ENCODE data around the gene ALG11. TPM values are rescaled to one million over a fixed set of nuclear protein-coding genes. Genes with fewer than 3 reads are reported as not detected.

ALG11 gene, protein sequence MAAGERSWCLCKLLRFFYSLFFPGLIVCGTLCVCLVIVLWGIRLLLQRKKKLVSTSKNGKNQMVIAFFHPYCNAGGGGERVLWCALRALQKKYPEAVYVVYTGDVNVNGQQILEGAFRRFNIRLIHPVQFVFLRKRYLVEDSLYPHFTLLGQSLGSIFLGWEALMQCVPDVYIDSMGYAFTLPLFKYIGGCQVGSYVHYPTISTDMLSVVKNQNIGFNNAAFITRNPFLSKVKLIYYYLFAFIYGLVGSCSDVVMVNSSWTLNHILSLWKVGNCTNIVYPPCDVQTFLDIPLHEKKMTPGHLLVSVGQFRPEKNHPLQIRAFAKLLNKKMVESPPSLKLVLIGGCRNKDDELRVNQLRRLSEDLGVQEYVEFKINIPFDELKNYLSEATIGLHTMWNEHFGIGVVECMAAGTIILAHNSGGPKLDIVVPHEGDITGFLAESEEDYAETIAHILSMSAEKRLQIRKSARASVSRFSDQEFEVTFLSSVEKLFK
- total RNA-seq (10 to 100 TPM; 11.8 to 22.1 (median 17.6) TPM), polyA plus RNA-seq (1 to 10 TPM; 2.5 to 3.1 TPM)

DNA sequence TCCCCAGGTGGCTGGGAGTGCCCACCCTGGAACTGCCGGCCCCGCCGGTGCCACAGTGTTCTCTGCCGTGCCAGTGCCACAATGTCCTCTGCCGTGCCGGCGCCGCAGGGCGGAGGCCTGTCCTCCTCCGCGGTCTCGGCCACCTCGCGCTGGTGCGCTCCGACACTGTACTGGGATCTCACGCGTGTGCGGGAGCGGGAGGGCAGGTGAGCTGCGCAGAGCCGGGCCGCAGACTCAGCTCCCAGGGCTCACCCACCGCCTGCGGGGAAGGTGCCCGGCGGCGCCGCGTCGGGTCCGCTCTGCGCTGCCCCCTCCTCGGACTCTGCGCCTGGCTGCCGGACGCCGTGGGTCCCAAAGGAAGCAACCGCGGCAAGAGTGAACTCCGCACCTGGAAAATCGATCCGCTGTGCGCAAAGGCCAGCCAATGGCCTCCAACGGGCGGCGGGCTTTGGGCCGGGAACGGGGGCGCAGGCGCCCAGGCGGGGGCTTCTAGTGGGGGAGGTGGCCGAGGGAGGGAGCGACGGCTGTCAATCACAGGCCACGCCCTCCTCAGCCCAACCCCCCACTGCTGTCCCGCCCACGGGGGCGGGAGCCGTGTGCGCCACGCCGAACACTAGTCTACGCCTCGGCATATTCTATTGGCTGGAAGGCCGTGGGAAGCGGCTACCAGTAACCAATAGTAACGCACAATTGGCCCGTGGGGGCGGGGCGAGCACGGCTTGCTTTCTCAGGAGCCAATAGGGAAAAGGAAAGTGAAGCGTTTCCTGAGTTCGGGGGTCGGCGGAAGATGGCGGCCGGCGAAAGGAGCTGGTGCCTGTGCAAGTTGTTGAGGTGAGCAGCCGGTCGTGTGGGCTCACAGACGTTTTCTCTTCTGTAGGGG, at the start of gene ALG11:
Gene ALG11 (plus strand): TSS at position 767 of the 880 bp plus-strand sequence. CDS start 21 bp downstream, at position 788.
- TF ChIP-seq, protein P1, sequence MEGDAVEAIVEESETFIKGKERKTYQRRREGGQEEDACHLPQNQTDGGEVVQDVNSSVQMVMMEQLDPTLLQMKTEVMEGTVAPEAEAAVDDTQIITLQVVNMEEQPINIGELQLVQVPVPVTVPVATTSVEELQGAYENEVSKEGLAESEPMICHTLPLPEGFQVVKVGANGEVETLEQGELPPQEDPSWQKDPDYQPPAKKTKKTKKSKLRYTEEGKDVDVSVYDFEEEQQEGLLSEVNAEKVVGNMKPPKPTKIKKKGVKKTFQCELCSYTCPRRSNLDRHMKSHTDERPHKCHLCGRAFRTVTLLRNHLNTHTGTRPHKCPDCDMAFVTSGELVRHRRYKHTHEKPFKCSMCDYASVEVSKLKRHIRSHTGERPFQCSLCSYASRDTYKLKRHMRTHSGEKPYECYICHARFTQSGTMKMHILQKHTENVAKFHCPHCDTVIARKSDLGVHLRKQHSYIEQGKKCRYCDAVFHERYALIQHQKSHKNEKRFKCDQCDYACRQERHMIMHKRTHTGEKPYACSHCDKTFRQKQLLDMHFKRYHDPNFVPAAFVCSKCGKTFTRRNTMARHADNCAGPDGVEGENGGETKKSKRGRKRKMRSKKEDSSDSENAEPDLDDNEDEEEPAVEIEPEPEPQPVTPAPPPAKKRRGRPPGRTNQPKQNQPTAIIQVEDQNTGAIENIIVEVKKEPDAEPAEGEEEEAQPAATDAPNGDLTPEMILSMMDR (IDR thresholded peaks at IDR 0.05) = no peak
- 0% methylated on average over 71 to 82 of the region's 82 CpGs for WGBS, 2 donors
- peak; percentile 99 to 100 (median 99) for DNase-seq
- no peaks in the 10 kb centered on the region for H3K27me3 ChIP-seq
- peaks cover 7 to 8% (median 8%) of the 10 kb centered on the region in 3 donors for H3K4me1 ChIP-seq
- no peaks in the 10 kb centered on the region for H3K9me3 ChIP-seq
- peak within 1 kb of the TSS; percentile 63 to 98 (median 82) for H3K4me3 ChIP-seq
- H3K27ac ChIP-seq = peak within 1 kb of the TSS; percentile 28 to 67 (median 62)
- intact Hi-C loops (cut with DNase I) = no loop called here
- peak; percentile 29 for FAIRE-seq
- H3K36me3 ChIP-seq = no peaks in the 10 kb centered on the region
- peak; percentile 98 to 100 (median 99) for ATAC-seq

DNA sequence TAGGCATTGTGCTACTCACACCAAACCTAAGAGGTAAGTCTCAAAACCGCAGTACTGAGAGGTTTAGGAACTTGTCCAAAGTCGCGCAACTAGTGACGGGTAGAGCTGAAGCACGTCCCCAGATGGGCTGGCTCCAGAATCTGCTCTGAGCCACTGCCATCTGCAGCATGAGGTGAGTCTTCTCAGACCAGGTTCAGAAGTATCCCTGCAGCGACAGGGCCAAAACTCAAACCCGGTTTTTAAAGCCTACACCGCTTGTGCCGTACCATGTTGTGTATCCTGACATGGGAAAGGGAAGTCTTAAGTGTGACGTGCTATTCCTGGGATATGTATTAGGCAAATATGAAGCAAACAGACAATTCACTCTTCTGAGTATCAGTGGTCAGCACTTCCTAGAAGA, 46.0 kb upstream of the ALG11 start:
- WGBS, 2 donors = 89 to 91% methylated on average over 10 of the region's 10 CpGs
- FAIRE-seq = no peak

DNA sequence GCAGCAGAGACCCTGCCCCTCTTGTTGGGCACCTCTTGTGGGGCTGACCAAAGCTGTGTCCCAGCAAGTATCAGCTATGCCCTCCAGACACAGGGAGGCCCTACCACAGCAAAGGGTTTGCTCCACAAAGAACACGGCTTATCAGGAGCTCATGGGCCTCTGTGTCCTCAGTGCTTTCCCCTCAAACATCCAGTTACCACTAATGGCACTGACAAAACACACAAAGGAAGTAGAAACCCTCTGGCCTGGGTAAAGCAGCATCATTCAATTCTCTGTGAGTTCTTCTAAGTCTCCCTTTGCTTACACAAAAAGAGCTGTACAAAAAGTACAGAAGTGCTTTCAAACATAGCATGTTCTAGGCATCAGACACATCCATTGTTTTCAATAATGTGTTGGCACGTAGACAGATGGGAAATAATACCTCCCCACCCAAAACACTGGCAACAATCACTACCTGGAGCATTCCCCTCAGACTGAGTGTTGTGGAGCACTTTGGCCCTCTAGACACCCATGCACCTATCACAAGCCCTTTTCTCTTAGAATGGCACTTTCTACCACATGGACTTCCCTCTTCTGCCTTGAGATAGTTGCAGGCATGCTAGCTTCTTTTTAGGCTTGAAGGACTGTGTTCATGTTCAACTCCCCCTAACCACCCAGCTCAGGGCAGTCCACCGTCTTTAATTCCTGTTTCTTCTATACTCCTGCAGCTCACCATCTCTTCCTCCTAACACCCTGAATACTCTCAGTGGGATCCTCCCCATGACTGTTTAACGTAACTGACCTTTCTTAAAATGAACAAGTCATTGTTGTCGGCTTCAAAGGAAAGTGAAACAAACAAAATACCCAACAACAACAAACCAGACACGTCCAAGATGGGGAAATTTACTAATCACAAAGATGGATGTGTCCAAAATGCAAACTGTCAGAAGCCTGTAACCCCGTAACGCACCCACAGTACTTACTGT, 44.4 kb upstream of the ALG11 start:
- Histone ChIP-seq H3K36me3 (no peaks in the 10 kb centered on the region), H3K4me1 (peaks cover 0 to 7% (median 7%) of the 10 kb centered on the region in 3 donors), H3K9me3 (no peaks in the 10 kb centered on the region), H3K27ac (no peak overlapping the region), H3K27me3 (no peaks in the 10 kb centered on the region), H3K4me3 (no peak overlapping the region)
- TF ChIP-seq, protein P1 (IDR thresholded peaks at IDR 0.05) = no peak
- FAIRE-seq = no peak
- WGBS, 2 donors = 85 to 90% methylated on average over 8 of the region's 8 CpGs
- intact Hi-C loops (cut with DNase I) = no loop called here
- DNase-seq = no peak
- ATAC-seq = no peak

More for the DNA sequence above, 46.0 kb upstream of the ALG11 start:
- TF ChIP-seq, protein P1 (IDR thresholded peaks at IDR 0.05) = no peak
- H3K4me1 ChIP-seq = peaks cover 0 to 7% (median 7%) of the 10 kb centered on the region in 3 donors
- ATAC-seq (no peak), DNase-seq (no peak)
- no peaks in the 10 kb centered on the region for H3K27me3 ChIP-seq
- no peaks in the 10 kb centered on the region for H3K36me3 ChIP-seq
- H3K4me3 ChIP-seq = no peak overlapping the region
- intact Hi-C loops (cut with DNase I) = no loop called here
- no peaks in the 10 kb centered on the region for H3K9me3 ChIP-seq
- no peak overlapping the region for H3K27ac ChIP-seq

DNA sequence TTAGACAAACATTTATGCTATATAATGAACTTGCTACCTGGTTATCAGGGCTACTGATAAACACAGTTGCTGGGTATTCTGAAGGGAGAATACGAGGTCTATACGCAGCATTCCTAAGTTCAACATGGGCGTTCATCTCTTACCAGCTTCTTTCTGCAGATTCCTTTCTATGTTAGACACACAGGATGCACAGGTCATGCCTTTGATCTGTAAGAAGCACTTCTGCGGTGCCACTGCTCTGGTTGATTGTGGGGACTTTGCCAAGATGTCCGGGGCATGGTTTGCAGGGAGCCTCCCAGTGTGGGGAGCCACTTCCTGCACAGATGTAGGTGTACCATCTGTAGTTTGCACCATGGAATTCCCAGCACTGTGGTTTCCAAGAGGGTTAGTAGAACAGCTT, 41.8 kb upstream of the ALG11 start:
- no peak overlapping the region for H3K27ac ChIP-seq

More for the DNA sequence above, 41.8 kb upstream of the ALG11 start:
- H3K4me1 ChIP-seq = peaks cover 0 to 7% (median 7%) of the 10 kb centered on the region in 3 donors
- peak in 1 of 4 donors; percentile 58 for ATAC-seq
- no peak overlapping the region for H3K4me3 ChIP-seq
- H3K27me3 ChIP-seq = no peaks in the 10 kb centered on the region
- FAIRE-seq = no peak
- 36 to 45% methylated on average over 5 of the region's 5 CpGs for WGBS, 2 donors
- H3K9me3 ChIP-seq = no peaks in the 10 kb centered on the region
- TF ChIP-seq, protein P1 (IDR thresholded peaks at IDR 0.05) = no peak
- H3K36me3 ChIP-seq = no peaks in the 10 kb centered on the region
- DNase-seq = no peak
- intact Hi-C loops (cut with DNase I) = no loop called here

Measured in pancreas (tissue), 10 donors.